Renal cortical epithelial cell (primary cell): ENCODE results near the gene SLC7A11. TPM values are rescaled to one million over a fixed set of nuclear protein-coding genes. Genes with fewer than 3 reads are reported as not detected.
"Not testable (repeated sequence)": the region's sequence is repeated elsewhere in the genome, so short reads cannot be mapped to it uniquely, and the experiment has no call there.

Experiments used
- DNase-seq: peaks from one replicate; pipeline ENCODE4 v3.0.0-alpha.2; 2011; ENCODE audit warnings: low read depth
- total RNA-seq: library from RNA; depleted of rRNA; stranded (reverse); fragments of >200 nt; gene quantifications from 2 replicates; pipeline ENCODE4 v1.2.3, GENCODE V29; 2014

SLC7A11 gene
- total RNA-seq, 1 donor from 2014 or later = 2.9 TPM

GRCh38 chr4:138242834-138243156, 646 bp upstream of the SLC7A11 start:
- peak; percentile 14 for DNase-seq

GRCh38 chr4:138241281-138242075, 671 bp downstream of the SLC7A11 start:
- no peak for DNase-seq

- DNase-seq = no peak
Observed at GRCh38 chr4:138239491-138239890, 2.7 kb downstream of the SLC7A11 start.

- DNase-seq = no peak
Observed at GRCh38 chr4:138238521-138239292, 3.4 kb downstream of the SLC7A11 start.

GRCh38 chr4:138237132-138237531, 5.0 kb downstream of the SLC7A11 start:
- not testable (repeated sequence) for DNase-seq

- DNase-seq = no peak
Observed at GRCh38 chr4:138236037-138236436, 6.1 kb downstream of the SLC7A11 start.

- peak; percentile 91 for DNase-seq
Observed at GRCh38 chr4:138235419-138235952, 6.7 kb downstream of the SLC7A11 start.

- no peak for DNase-seq
Observed at GRCh38 chr4:138234248-138234647, 7.9 kb downstream of the SLC7A11 start.

- DNase-seq = no peak
Observed at GRCh38 chr4:138233313-138234034, 8.7 kb downstream of the SLC7A11 start.

- DNase-seq = no peak
Observed at GRCh38 chr4:138232364-138232763, 9.8 kb downstream of the SLC7A11 start.

GRCh38 chr4:138230048-138230447, 12.1 kb downstream of the SLC7A11 start:
- DNase-seq = no peak

- DNase-seq = no peak
Observed at GRCh38 chr4:138229160-138229559, 13.0 kb downstream of the SLC7A11 start.

- no peak for DNase-seq
Observed at GRCh38 chr4:138226351-138226750, 15.8 kb downstream of the SLC7A11 start.

- DNase-seq = no peak
Observed at GRCh38 chr4:138225477-138225876, 16.7 kb downstream of the SLC7A11 start.

GRCh38 chr4:138224614-138225013, 17.5 kb downstream of the SLC7A11 start:
- no peak for DNase-seq

GRCh38 chr4:138223231-138223910, 18.8 kb downstream of the SLC7A11 start:
- DNase-seq = no peak

GRCh38 chr4:138222046-138222445, 20.1 kb downstream of the SLC7A11 start:
- DNase-seq = no peak

- DNase-seq = no peak
Observed at GRCh38 chr4:138218976-138219375, 23.2 kb downstream of the SLC7A11 start.

GRCh38 chr4:138217567-138217966, 24.6 kb downstream of the SLC7A11 start:
- DNase-seq = no peak

- DNase-seq = peak; percentile 77
Observed at GRCh38 chr4:138216272-138216867, 25.8 kb downstream of the SLC7A11 start.

- DNase-seq = not testable (repeated sequence)
Observed at GRCh38 chr4:138210576-138210975, 31.6 kb downstream of the SLC7A11 start.
